CD1c-positive myeloid dendritic cell (primary cell): ENCODE measurements around the gene SCG2.
A peak's percentile ranks its signal among the peaks of the same experiment; 100 is the strongest.

Experiments
- DNase-seq: peaks from one replicate; pipeline ENCODE4 v3.0.0-alpha.2; 2016; ENCODE audit errors: extremely low spot score

SCG2 gene

DNA sequence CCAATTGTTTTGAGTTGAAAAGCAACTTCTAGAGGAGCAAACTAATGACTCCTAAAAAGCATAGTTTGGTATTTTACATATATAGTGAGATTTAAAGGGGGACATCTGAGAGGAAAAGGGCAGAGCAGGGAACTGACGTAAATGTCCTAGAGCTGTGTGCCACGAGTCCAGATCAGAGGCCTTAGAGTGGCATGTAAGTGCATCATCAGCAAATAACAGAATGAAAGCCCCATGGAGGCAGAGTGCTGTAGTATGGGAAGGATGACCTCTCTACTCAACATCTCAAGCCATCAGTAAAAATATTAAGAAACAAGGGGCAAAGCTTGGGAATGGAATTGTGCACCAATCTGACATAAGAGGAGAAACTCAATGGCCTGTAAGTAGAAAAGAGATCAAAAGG lies 31.4 kb downstream of the SCG2 start:
- no peak for DNase-seq

DNA sequence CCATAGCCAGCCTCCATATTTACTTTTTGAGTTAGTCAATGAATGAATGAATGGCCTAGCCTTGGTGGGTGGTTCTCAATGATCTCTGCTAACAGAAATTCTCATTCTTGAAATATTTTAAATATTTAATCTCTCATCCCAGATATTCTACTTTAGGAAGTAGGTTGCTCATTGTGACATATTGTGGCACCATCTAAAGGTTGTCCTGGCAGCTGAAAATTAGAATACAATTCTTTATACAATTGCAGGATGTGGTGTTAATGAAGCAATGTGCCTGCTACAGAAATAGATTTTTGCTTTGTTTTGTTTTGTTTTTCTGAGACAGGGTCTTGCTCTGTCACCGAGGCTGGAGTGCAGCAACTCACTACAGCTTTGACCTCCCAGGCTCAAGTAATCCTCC lies 35.8 kb downstream of the SCG2 start:
- DNase-seq = no peak

DNA sequence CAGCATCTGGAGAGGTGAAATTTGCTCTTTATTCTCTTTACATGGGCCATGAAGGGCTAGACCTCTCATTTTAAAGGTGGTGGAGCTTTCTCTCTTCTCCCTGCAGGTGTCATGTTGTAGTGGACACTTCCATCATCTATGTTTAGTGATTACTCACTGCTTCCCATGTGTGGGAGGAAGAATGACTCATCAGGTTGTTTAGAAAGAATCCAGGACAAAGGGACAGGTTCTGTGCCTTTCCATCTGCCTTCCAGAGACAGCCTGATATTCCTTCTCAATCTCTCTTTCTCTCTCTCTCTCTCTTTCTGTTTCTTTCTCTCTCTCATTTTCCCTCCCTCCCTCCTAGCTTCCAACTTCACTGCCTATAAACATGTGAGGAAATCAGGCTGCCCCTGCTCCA lies 38.7 kb downstream of the SCG2 start:
- peak; percentile 7 for DNase-seq

DNA sequence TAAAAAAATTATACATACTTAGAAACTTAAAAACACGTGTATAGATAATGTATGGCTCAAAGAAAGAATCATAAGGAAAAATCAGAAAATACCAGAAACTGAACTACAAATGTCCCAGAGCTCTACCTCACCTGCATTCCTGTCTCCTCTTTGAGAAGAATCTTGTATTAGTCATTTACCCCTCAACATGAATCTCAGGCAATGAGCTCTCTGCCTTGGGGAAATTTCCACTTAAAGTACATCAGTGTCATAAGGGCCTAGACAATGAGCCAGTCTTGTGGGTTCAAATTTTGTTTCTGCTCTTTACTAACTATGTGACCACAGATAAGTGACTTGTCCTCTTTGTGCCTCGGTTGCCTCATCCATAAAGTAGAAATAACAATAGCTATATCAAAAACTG lies 40.1 kb downstream of the SCG2 start:
- no peak for DNase-seq

DNA sequence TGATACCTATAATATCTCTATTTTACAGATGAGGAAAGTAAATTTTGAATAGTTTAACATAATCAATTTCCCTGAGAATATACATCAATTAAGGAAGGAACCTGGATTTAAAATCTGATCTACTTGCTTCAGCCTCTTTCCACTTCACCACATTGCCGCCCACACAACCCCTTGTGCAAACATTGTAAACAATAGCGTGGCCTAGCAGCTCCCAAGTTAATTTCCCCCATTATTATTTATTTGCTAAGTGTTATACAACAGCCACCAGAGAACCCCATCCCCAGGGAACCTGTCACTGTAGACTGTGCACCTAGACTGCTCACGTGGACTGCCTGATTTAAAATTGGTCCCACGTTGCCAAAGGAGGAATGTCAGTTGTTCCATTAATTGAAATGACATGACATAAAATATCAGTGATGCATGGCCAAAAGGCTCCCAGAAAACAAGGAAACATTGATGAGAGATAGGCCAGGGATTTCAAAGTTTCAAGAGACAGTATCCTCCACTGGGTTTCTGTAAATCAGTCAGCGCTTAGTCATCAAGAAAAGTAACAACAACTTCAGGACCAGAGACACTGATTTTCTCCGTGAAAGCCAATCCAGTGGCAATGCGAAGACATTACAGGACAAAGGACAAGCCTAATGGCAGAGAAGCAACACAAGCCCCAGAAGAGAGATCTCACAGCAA lies 41.3 kb downstream of the SCG2 start:
- no peak for DNase-seq

DNA sequence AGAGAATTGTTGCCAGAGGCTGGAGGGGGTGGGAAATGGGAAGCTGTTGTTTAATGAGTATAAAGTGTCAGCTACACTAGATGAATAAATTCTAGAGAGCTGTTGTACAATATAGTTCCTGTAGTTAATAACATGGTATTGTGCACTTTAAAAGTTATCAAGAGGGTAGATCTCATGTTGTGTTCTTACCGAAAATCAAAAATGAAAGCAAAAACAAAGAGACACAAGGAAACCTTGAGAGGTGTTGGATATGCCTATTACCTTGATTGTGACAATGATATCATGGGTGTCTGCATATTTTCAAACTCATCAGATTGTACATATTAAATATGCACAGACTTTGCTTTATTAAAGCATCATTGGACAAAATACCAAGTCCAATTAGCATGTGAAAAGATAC lies 43.2 kb downstream of the SCG2 start:
- DNase-seq = no peak

DNA sequence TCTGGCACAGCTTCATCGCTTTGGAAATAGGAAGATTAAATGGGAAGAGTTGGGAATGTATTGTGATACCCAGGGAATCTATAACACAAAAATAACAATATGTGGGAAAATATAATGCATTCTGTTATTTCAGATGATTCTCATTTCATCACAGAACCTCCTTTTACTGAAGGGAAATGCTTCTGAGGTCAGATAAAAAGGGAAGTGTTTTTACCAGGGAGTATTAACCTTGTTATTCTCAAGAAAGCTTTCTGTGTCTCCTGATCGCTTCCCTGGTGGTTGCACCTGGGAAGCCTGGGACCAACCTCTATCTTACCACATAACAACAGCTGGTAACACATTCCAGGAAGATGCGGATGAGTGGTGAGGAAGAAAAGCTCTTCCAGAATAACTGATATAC lies 47.2 kb downstream of the SCG2 start:
- DNase-seq = no peak

DNA sequence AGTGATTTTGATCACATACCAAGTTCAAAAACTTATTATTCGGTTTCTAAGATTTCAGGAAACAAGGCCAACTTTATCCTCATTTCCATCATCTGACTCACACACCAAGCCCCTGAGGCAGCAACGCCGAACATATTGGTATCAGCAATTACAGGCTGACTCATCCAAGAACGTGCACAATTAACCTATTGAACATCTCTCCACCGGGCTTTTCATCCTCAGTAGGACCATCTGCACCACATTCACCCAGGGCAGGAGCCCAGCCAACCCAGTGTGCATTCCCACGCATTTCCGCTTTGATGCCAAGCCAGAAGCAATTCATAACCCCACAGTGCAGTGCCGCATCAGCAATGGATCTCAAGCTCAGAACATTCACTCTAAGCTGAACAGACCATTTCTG lies 52.9 kb downstream of the SCG2 start:
- no peak for DNase-seq

DNA sequence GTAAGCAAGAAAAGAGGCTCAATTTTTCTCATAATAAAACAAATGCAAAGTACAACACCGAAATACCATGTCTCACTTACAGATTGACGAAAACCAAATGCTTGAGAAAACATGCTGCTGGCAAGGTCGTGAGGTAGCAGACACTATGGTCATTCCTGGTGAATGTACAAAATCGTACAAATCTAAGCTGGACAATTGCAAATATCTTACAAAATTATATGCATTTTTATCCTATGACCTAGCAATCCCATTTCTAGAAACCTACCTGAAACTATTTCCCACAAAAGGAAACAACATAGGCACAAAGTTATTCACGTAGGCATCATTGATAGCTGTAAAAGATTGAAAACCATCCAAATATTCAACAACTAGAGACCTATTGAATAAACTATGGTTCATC lies 54.0 kb downstream of the SCG2 start:
- DNase-seq = no peak
